B cell (primary cell): ENCODE data around the gene SUSD2.

ENCODE experiments used
- EZH2 ChIP-seq: IDR thresholded peaks from 2 replicates; pipeline ENCODE4 v1.6.1; 2012; ENCODE audit warnings: borderline replicate concordance, low read depth, mild to moderate bottlenecking, moderate library complexity, low read length; ENCODE audit not compliant: insufficient read depth, poor library complexity, severe bottlenecking
- TF ChIP-seq, protein P1 (sequence below): fragments of 200-600 bp; IDR thresholded peaks from one replicate; pipeline ENCODE4 v1.8.0; 2022; ENCODE audit warnings: antibody characterized with exemption, mild to moderate bottlenecking

DNA sequence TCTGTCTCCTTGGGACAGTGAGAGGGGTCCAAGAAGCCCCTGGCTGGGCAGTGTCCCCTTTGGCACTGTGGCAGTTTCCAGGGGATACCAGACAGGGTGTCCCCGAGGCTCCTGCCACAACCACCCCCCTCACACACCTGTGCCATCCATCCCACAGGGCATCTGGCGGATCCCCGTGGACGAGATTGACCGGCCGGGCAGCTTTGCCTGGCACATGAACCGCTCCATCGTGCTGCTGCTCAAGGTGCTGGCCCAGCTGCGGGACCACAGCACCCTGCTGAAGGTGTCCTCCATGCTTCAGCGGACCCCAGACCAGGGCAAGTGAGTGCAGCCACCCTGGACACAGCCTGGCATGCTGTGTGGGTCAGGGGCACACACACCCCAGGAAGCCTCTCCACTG, 17.0 kb upstream of the SUSD2 start:
- TF ChIP-seq, protein P1, sequence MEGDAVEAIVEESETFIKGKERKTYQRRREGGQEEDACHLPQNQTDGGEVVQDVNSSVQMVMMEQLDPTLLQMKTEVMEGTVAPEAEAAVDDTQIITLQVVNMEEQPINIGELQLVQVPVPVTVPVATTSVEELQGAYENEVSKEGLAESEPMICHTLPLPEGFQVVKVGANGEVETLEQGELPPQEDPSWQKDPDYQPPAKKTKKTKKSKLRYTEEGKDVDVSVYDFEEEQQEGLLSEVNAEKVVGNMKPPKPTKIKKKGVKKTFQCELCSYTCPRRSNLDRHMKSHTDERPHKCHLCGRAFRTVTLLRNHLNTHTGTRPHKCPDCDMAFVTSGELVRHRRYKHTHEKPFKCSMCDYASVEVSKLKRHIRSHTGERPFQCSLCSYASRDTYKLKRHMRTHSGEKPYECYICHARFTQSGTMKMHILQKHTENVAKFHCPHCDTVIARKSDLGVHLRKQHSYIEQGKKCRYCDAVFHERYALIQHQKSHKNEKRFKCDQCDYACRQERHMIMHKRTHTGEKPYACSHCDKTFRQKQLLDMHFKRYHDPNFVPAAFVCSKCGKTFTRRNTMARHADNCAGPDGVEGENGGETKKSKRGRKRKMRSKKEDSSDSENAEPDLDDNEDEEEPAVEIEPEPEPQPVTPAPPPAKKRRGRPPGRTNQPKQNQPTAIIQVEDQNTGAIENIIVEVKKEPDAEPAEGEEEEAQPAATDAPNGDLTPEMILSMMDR, result no peak
- TF ChIP-seq EZH2, result no peak
